Measurements from ENCODE around the gene DACH2.
"Not testable (repeated sequence)": the region's sequence is repeated elsewhere in the genome, so short reads cannot be mapped to it uniquely, and the experiment has no call there.

Gene DACH2

DNA sequence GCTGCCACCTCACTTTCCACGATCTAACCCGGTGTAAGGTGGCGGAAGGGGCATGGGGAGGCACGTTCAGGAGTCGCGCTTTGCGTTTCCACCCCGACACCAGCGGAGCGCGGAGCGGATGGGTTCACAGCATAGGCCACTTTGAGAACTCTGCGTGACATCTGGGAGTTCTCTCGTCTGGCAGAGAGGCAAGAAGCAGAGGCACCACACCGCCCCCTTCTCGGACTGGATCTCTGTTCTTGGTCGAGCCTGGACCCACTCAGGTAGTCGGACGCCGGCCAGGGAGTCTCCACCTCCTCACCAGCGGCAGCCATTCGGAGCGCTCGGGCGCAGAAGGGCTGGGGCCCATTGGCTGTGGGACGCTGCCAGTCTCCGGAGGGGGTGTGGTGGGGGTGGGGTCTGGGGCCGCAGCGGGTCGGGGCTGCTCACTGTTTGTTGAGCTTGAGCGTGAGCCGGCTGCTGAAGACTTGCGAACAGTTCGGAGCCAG is at the start of gene DACH2:
Gene DACH2, plus strand, starts transcription at position 428 of the 488 bp plus-strand sequence.
- DNase-seq = peak; percentile 19 to 57

DNA sequence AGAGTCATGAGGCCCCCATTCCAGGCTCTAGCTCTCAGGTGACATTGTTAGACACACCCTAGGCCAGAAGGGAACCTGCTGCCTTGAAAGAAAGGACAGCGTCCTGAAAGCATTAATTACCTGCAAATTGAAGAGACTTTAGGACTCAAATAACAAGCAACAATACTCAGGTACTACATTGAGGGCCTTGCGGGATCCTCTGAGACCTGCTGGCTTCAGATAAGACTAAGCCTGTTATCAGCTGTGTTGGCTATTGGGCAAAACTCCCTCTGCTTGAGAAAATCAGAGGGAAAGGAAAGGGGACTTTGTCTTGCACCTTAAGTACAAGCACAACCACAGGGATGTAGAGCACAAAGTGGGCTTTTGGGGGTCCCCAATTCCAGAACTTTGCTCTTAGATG is 45.9 kb upstream of the DACH2 start:
- DNase-seq = no peak

- DNase-seq = no peak
Measured at GRCh38 chrX:86103061-86103460, 45.2 kb upstream of the DACH2 start.

- DNase-seq = no peak
Measured at GRCh38 chrX:86104526-86104925, 43.7 kb upstream of the DACH2 start.

GRCh38 chrX:86121916-86122315 is 26.3 kb upstream of the DACH2 start:
- no peak for DNase-seq

GRCh38 chrX:86133761-86134160 is 14.5 kb upstream of the DACH2 start:
- DNase-seq = no peak

DNA sequence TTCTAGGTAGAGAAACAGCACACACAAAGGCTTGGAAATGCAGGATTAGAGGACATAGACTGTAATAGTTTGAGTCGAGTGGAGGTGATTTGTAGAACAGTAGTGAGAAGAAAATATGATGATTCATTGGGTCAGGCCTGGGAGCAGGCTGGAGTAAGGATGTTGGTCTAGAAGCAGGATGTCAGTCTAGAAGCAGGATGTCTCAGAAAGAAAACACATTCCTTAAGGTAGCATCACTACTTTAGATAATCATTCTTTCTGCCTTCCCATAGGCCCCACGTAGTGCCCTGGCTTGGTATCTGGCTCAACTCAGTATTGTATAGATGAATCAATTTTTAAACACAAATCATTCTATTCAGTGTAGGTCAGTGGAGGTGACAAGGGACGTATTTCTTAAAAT is 11.2 kb upstream of the DACH2 start:
- DNase-seq = no peak

- no peak for DNase-seq
Measured at GRCh38 chrX:86141786-86142185, 6.5 kb upstream of the DACH2 start.

DNA sequence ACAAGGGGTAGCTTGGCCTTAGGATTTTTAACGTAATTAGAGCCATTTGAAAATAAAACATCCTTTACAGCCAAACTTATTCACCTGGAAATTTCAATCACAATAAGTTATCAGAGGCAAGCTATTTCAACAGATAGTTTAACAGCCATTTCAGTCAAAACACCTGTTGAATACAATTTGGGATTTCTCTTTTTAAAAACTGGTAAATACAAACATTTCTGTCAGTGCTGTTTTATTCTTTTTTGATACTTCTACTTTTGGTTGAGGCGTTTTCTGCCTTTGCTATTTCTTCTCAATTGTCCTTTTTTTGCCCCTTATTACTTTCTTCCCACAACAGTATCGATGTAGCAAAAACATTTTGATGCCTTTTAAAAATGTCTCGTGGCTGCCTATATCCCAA is 2.1 kb upstream of the DACH2 start:
- DNase-seq = no peak

DNA sequence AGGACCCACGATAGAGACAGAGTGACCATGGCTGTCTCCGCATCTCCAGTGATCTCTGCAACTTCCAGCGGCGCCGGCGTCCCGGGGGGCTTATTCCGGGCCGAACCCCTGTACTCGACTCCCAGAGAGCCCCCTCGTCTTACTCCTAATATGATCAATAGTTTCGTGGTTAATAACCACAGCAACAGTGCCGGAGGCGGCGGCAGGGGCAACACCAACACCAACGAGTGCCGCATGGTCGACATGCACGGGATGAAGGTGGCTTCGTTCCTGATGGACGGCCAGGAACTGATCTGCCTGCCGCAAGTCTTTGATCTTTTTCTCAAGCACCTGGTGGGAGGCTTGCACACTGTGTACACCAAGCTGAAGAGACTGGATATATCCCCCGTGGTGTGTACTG is 343 bp downstream of the DACH2 start:
- DNase-seq = no peak

DNA sequence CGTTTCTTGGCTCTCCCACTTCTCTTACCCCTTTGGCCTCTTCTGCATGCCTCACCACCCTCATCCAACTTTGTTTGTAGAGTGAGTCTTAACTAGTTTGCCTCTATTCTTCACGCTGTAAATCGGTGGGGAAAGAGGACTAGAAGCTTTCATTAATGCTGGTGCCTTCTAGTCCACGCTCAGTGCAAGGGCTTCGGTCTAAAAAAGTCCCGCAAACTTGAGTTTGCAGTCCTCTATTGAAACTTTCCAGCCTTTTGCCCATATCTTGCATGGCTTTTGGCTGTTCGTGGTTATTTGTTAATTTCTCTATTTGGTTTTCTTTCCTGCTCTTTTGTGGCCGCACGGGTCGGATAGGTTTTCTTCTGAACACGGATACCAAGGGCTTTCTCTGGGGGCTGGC is 868 bp downstream of the DACH2 start:
- no peak for DNase-seq

DNA sequence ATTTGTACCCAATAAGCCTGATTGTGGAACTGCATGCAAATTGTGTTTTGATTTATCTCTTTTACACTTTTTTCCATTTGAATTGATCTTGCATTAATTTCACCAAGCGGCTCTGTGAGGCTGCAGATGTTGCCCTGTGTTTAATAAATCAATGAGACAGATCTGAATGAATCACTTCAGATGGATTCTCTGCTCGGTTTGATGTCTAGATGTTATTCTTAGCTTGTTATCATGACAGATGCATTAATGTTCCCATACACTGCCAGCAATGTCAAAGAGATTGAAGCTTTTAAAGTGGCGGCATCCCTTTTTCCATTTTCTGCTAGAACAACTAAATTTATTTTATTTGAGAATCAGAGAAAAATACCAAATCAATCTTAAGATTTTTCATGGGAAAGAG is 6.3 kb downstream of the DACH2 start:
- DNase-seq = no peak

DNA sequence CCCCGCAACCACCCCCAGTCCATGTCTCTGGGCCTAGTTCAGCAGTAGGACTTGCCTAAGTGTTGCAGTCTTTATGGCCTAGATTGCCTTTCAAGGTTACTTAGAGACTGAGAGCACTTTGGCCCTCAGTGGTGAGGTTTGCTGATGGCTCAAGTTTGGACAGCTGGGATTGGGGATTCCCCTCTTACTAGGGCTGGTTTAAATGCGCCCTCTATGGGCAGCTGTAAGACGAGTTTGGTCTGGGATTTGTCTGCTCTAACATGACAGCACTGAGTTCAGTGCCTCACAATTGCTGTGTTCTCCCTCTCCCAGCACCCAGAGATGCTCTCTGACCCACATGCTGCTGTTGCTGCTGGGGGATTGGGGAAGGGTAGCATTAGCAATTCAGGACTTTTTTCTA is 23.1 kb downstream of the DACH2 start:
- no peak for DNase-seq

DNA sequence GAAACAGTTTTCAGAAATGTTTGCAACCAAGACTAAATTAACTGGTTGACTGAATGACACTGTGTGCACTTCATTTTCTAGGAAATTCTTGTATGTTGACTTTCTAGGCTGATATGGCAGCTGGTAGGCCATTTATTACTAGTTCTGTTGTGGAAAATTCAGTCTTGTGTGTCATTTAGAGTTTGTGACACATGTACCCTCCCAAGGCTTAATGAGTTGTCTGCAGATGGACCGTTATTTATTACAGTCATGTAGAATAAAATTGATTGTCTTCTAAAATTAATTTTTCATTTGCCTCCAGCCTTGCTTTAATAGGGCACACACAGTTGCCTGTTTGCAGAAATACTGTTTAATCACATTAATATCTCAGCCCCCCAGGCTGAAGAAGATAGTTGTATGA is 30.7 kb downstream of the DACH2 start:
- no peak for DNase-seq

GRCh38 chrX:86181325-86181724 is 33.1 kb downstream of the DACH2 start:
- not testable (repeated sequence) for DNase-seq

GRCh38 chrX:86192827-86193226 is 44.6 kb downstream of the DACH2 start:
- no peak for DNase-seq

- no peak for DNase-seq
Measured at GRCh38 chrX:86194758-86195157, 46.5 kb downstream of the DACH2 start.

- no peak for DNase-seq
Measured at GRCh38 chrX:86195343-86195742, 47.1 kb downstream of the DACH2 start.

- DNase-seq = no peak
Measured at GRCh38 chrX:86197815-86198214, 49.6 kb downstream of the DACH2 start.

GRCh38 chrX:86210772-86211171 is 62.5 kb downstream of the DACH2 start:
- no peak for DNase-seq

- no peak for DNase-seq
Measured at GRCh38 chrX:86215260-86215659, 67.0 kb downstream of the DACH2 start.

- no peak for DNase-seq
Measured at GRCh38 chrX:86237482-86237881, 89.2 kb downstream of the DACH2 start.

DNA sequence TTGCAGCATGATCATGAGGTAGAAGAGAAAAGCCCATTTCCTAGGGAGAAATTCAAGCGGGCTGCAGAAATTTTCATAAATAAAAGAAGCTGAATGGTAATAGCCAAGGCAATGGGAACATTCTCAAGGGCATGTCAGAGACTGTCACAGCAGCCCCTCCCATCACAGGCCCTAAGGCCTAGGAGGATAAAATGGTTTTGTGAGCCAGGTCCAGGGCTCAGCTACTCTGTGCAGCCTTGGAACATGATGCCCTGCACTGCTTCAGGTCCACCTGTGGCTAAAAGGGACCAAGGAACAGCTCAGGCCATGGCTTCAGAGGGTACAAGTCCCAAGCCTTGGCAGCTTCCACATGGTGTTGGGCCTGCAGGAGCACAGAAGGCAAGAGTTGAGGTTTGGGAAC is 93.3 kb downstream of the DACH2 start:
- DNase-seq = no peak

DNA sequence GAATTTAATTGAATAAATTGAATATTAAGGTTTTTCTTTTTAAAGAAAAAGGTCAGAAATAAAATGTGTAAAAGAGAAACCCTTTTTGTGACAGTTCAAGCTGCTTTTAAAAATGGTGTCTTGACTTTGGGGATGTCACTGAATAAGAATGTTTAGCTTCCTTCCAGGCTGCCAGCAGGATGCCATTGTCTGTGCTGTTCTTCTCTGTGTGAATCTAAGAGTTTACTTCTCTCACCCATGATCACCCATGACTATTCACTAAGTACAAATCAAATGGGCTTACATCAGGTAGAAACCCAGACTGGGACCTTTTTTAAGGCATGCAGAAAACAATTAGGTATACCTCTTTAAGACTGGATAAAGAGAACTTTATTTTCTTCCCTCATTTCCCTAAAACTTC is 115.3 kb downstream of the DACH2 start:
- no peak for DNase-seq

DNA sequence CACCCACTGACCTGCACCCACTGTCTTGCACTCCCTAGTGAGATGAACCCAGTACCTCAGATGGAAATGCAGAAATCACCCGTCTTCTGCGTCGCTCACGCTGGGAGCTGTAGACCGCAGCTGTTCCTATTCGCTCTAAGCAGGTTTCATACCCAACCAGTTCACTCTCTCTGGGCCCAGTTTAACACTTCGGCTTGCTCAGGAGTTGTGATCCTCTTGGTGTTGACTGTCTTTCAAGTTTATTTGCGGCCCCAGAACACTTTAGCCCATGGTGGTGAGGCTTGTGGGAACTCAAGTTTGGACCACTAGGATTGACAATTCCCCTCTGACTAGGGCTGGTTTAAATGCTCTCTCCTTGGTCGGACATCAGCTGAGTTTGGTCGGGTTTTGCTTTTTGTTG is 147.0 kb downstream of the DACH2 start:
- no peak for DNase-seq

DNA sequence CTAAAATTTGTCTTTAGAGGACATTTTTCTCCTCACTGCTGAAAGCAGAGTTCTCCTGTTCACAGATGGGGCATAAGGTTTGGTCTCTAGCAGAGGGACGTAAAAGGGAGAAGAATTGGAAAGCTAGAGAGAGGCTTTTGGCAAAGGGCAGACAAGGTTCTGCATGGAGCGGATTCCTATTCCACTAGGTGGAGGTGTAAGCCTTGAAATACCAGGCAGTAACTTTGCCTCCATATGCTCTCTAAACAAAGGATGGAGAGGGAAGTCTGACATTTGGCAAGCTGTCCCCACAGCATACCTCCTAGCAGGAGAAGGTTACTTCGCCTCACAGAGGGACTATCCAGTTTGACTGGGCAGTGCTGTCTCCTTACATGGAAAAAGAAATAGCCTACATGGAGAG is 174.7 kb downstream of the DACH2 start:
- no peak for DNase-seq

All from stimulated activated CD4-positive, alpha-beta T cell treated with anti-CD3 and anti-CD28 coated beads, Interleukin-2, amount 100 ng/mL, for 24 hours (primary cell).